GM12865 (cell line): ENCODE measurements around the gene TMEM74B.

Source experiments
- DNase-seq: peaks from one replicate; pipeline ENCODE4 v3.0.0; 2010; ENCODE audit warnings: low read depth
- H3K4me3 ChIP-seq: 2 replicates; pipeline ENCODE4 v1.5.1; 2011; ENCODE audit warnings: mild to moderate bottlenecking, low read depth, low read length, control low read depth
- CTCF ChIP-seq: IDR thresholded peaks from 2 replicates; pipeline ENCODE4 v1.5.1; 2011; ENCODE audit warnings: low read length, control low read depth, low read depth, inconsistent platforms; ENCODE audit not compliant: insufficient read depth; ENCODE audit errors: missing control alignments

The TMEM74B gene

GRCh38 chr20:1202762-1203504, 18.2 kb upstream of the TMEM74B start, which contains the start of gene C20orf202:
TSS of gene C20orf202 (plus strand) at chr20:1203454. CDS start at chr20:1203586, 132 bp downstream.
- no peak within 1 kb of the TSS for H3K4me3 ChIP-seq
- TF ChIP-seq CTCF: no peak
- no peak for DNase-seq

GRCh38 chr20:1199964-1200363, 15.2 kb upstream of the TMEM74B start:
- TF ChIP-seq CTCF: no peak
- no peak for DNase-seq
- no peak overlapping the region for H3K4me3 ChIP-seq

- no peak overlapping the region for H3K4me3 ChIP-seq
- TF ChIP-seq CTCF: no peak
- no peak for DNase-seq
These were observed 14.6 kb upstream of the TMEM74B start for GRCh38 chr20:1199212-1199873.

- no peak overlapping the region for H3K4me3 ChIP-seq
- DNase-seq: no peak
- no peak for TF ChIP-seq CTCF
These were observed 14.0 kb upstream of the TMEM74B start for GRCh38 chr20:1198751-1199150.

- no peak for TF ChIP-seq CTCF
- H3K4me3 ChIP-seq: no peak overlapping the region
- DNase-seq: no peak
These were observed 13.0 kb upstream of the TMEM74B start for GRCh38 chr20:1197801-1198200.

- no peak overlapping the region for H3K4me3 ChIP-seq
- TF ChIP-seq CTCF: no peak
- DNase-seq: no peak
These were observed 11.9 kb upstream of the TMEM74B start for GRCh38 chr20:1196634-1197033.
